ENCODE results near the gene ANKS1A. TPM values are rescaled to one million over a fixed set of nuclear protein-coding genes. Genes with fewer than 3 reads are reported as not detected.

Gene ANKS1A
- total and polyA plus RNA-seq, 2 experiments from 2014 or later: 12.1 to 31.9 TPM

- TF ChIP-seq REST (IDR thresholded peaks at IDR 0.05; ENCODE audit: unreplicated experiment) (no peak), ZNF114 (CRISPR knock-in tag; IDR thresholded peaks at IDR 0.05) (no peak), EZH2 (IDR thresholded peaks at IDR 0.05; ENCODE audit: low read depth, unreplicated experiment) (no peak), CTCF (conservative IDR thresholded peaks at IDR 0.05; ENCODE audit: low read depth in 2 of 2) (no peak), ETS1 (IDR thresholded peaks at IDR 0.05) (no peak), POLR2AphosphoS5 (IDR thresholded peaks at IDR 0.05; ENCODE audit: low read depth) (no peak), ZNF331 (CRISPR knock-in tag; IDR thresholded peaks at IDR 0.05; ENCODE audit: low read depth) (no peak)
Observed at GRCh38 chr6:35079311-35080000, 190.4 kb downstream of the ANKS1A start (continued).

- H3K36me3 ChIP-seq (ENCODE audit: insufficient read depth): no peaks in the 10 kb centered on the region; the same call in 1 of the 2 replicates
- no peak overlapping the region for H3K4me2 ChIP-seq
Observed at GRCh38 chr6:35080016-35080680, 191.1 kb downstream of the ANKS1A start.

More at GRCh38 chr6:35080016-35080680, 191.1 kb downstream of the ANKS1A start:
- H3K4me3 ChIP-seq: no peak overlapping the region
- H3K27me3 Mint-ChIP-seq (ENCODE audit: insufficient read depth, low read depth, poor library complexity): peaks cover 13% of the 10 kb centered on the region
- no peaks in the 10 kb centered on the region for H3F3A ChIP-seq (replicated peaks; ENCODE audit: low read depth)
- no peaks in the 10 kb centered on the region for H3K27me3 ChIP-seq (ENCODE audit: insufficient read depth)
- peaks cover 27% of the 10 kb centered on the region for H3K36me3 Mint-ChIP-seq (ENCODE audit: low read depth)
- no peak overlapping the region for H2AFZ ChIP-seq
- DNase-seq (ENCODE audit: low spot score) (no peak), ATAC-seq (no peak)
- no peaks in the 10 kb centered on the region for H3K79me2 ChIP-seq (replicated peaks; ENCODE audit: insufficient read depth)
- H3K9me2 ChIP-seq (ENCODE audit: insufficient read depth): no peaks in the 10 kb centered on the region
- no peaks in the 10 kb centered on the region for H3K9me3 Mint-ChIP-seq
- H3K4me3 Mint-ChIP-seq: no peak overlapping the region
- no peak overlapping the region for H3K27ac ChIP-seq (ENCODE audit: low read depth)
- peaks cover 23% of the 10 kb centered on the region for H3K4me1 Mint-ChIP-seq
- no peak overlapping the region; the same call in 1 of the 2 replicates for H3K27ac Mint-ChIP-seq
- no peaks in the 10 kb centered on the region; the same call in 1 of the 2 replicates for H4K20me1 ChIP-seq (replicated peaks; ENCODE audit: insufficient read depth)
- TF ChIP-seq CREB1 (CRISPR knock-in tag; IDR thresholded peaks at IDR 0.05; ENCODE audit: low read depth) (no peak), REST (IDR thresholded peaks at IDR 0.05; ENCODE audit: unreplicated experiment) (no peak), NANOG (IDR thresholded peaks at IDR 0.05; ENCODE audit: borderline replicate concordance) (no peak), EZH2phosphoT487 (IDR thresholded peaks at IDR 0.05; ENCODE audit: unreplicated experiment) (no peak), ZNF331 (CRISPR knock-in tag; IDR thresholded peaks at IDR 0.05; ENCODE audit: low read depth) (no peak), ETS1 (IDR thresholded peaks at IDR 0.05) (no peak), ZNF114 (CRISPR knock-in tag; IDR thresholded peaks at IDR 0.05) (no peak)
- H3K4me1 ChIP-seq (ENCODE audit: insufficient read depth): no peaks in the 10 kb centered on the region

Data from GM23338 (cell line).